Adipocyte (in vitro differentiated cells): Measurements from ENCODE around the gene MZF1.
A peak's percentile ranks its signal among the peaks of the same experiment; 100 is the strongest.

Experiments used
- DNase-seq: peaks from one replicate; pipeline ENCODE4 v3.0.0-alpha.2; 2015; ENCODE audit warnings: low read depth
- H3K27me3 ChIP-seq: replicated peaks from 2 replicates; pipeline ENCODE4 v1.7.0; 2013; ENCODE audit warnings: mild to moderate bottlenecking, low read length, moderate library complexity; ENCODE audit not compliant: control insufficient read depth, insufficient read depth
- H3K36me3 ChIP-seq: 2 replicates; pipeline ENCODE4 v1.7.0; 2013; ENCODE audit warnings: low read length, mild to moderate bottlenecking, moderate library complexity; ENCODE audit not compliant: control insufficient read depth, insufficient read depth, severe bottlenecking
- H3K4me1 ChIP-seq: 2 replicates; pipeline ENCODE4 v1.7.0; 2013; ENCODE audit warnings: mild to moderate bottlenecking, low read length, moderate library complexity; ENCODE audit not compliant: control insufficient read depth, insufficient read depth
- H3K4me3 ChIP-seq: 2 replicates; pipeline ENCODE4 v1.7.0; 2013; ENCODE audit warnings: mild to moderate bottlenecking, low read length, moderate library complexity
- H3K9ac ChIP-seq: 2 replicates; pipeline ENCODE4 v1.7.0; 2013; ENCODE audit warnings: mild to moderate bottlenecking, low read length, moderate library complexity
- H3K9me3 ChIP-seq: 2 replicates; pipeline ENCODE4 v1.7.0; 2013; ENCODE audit warnings: mild to moderate bottlenecking, low read length, moderate library complexity; ENCODE audit not compliant: control insufficient read depth

MZF1 gene

GRCh38 chr19:58558623-58559274 is 14.4 kb downstream of the MZF1 start:
- Histone ChIP-seq H3K36me3 (peaks cover 16% of the 10 kb centered on the region), H3K9ac (peak overlapping the region; percentile 98), H3K27me3 (no peaks in the 10 kb centered on the region), H3K4me1 (peaks cover 56% of the 10 kb centered on the region), H3K4me3 (peak overlapping the region; percentile 92), H3K9me3 (no peaks in the 10 kb centered on the region)
- DNase-seq: peak; percentile 99

GRCh38 chr19:58558066-58558622 is 15.0 kb downstream of the MZF1 start, which contains the start of gene UBE2M:
TSS of gene UBE2M (minus strand) at chr19:58558611. CDS start at chr19:58558381, 230 bp downstream.
- H3K36me3 ChIP-seq: peaks cover 16% of the 10 kb centered on the region
- DNase-seq: peak; percentile 67

DNA sequence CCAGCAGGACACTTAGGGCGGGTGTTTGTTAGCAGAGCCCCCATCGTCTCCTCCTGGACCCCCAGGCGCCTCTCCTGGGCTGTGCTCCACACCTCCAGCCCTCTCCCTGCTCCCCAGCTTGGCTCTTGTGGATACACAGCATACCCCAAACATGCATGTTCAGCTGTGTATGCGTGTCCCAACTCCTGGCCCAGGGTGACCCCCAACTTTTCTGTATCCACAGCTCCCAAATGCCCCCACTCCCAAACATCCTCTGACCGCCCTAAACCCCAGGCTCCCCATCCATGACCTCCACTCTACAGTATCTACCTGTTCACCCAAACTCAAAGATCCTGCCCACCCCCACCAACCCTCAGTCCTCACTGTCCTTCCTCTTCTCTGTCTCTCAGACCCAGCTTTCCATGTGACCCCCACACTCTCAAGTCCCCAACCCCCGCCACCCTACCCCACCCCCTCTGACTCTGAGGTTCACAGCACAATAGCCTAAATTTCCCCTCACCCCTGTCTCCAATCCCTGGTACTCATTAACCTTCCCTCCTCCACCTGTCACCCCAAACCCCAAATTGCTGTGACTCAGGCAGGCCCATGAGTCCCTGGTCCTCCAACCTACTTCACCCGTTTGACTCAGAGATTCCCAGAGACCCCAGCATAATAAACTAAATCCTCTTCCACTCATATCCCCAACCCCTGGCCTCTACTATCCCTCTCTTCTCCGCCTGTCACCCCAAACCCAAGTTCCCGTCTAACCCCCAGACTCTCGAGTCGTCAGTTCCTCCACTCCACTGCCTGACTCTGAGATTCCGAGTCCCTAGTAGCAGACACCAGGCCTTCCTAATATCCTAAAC is 15.7 kb downstream of the MZF1 start:
- H3K4me3 ChIP-seq: peak overlapping the region; percentile 92
- peak overlapping the region; percentile 98 for H3K9ac ChIP-seq
- H3K4me1 ChIP-seq: peaks cover 50% of the 10 kb centered on the region
- H3K36me3 ChIP-seq: peaks cover 22% of the 10 kb centered on the region
- DNase-seq: peak; percentile 18
- no peaks in the 10 kb centered on the region for H3K27me3 ChIP-seq
- no peaks in the 10 kb centered on the region for H3K9me3 ChIP-seq

More at GRCh38 chr19:58558066-58558622, 15.0 kb downstream of the MZF1 start, which contains the start of gene UBE2M:
- Histone ChIP-seq H3K4me3 (peak within 1 kb of the TSS; percentile 92), H3K4me1 (peaks cover 57% of the 10 kb centered on the region), H3K27me3 (no peaks in the 10 kb centered on the region), H3K9ac (peak within 1 kb of the TSS; percentile 98), H3K9me3 (no peaks in the 10 kb centered on the region)

- H3K9ac ChIP-seq: peak overlapping the region; percentile 98
- no peaks in the 10 kb centered on the region for H3K27me3 ChIP-seq
- H3K4me1 ChIP-seq: peaks cover 43% of the 10 kb centered on the region
- peaks cover 29% of the 10 kb centered on the region for H3K36me3 ChIP-seq
- H3K4me3 ChIP-seq: peak overlapping the region; percentile 92
- DNase-seq: no peak
- H3K9me3 ChIP-seq: no peaks in the 10 kb centered on the region
These were observed 16.4 kb downstream of the MZF1 start for GRCh38 chr19:58556622-58557220.

DNA sequence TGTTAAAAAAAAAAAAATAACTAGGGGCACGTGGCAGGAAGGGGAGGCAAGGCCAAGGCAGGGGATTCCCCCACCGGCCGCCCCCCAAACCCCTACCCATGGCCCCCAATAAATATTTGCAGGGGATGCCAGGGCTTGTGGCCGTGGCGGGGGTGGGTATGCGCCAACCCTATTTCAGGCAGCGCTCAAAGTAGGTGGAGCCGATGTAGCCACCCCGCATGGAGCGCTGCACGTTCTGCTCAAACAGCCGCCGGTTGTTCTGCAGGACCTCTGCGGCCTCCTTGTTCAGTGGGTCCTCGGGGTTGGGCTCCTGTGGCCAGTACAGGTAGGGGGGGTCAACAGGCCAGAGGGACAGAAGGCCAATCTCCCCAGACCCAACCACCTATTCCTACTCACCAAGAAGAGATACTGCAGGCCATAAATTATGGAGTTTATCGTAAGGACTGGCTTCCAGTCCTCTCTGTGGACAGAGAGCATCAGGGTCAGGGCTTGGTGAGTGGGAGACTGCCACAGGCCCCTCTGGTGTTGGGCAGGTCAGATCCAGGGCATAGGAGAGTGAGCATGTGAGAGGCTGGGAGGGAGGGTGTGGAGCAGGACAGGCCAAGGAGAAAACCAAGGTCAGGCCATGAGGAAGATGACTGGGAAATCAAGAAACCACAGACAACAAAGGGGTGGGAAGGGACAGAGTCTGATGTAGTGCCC is 17.1 kb downstream of the MZF1 start:
- peaks cover 36% of the 10 kb centered on the region for H3K36me3 ChIP-seq
- DNase-seq: no peak
- no peaks in the 10 kb centered on the region for H3K9me3 ChIP-seq
- peaks cover 41% of the 10 kb centered on the region for H3K4me1 ChIP-seq
- H3K4me3 ChIP-seq: peak overlapping the region; percentile 92
- no peaks in the 10 kb centered on the region for H3K27me3 ChIP-seq
- H3K9ac ChIP-seq: peak overlapping the region; percentile 98

DNA sequence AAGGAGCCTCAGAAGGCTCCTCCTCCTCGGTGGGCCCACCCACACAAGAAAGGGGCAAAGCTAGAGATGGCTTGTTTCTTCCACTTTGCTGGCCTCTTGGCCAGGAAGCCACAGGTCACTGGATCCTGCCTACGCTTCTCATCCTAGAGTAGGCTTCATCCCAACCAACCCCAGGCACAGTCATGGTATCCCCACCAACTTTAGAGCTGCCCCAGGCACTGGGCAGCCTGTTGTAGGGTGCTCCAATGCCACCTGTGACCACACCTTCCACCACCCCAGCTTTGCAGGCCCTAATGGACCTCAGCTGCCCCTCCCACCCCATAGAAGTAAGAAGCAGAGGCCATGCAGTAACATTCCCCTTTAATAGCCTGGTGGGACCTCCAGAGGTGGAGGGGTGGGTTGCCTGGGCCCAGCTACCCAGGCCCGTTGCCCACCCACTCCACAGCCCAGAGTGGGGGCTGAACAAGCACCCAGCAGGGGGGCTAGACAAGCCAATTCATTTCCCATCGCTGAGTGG is 17.7 kb downstream of the MZF1 start:
- H3K4me1 ChIP-seq: peaks cover 41% of the 10 kb centered on the region
- DNase-seq: no peak
- H3K36me3 ChIP-seq: peaks cover 42% of the 10 kb centered on the region
- no peaks in the 10 kb centered on the region for H3K27me3 ChIP-seq
- H3K9me3 ChIP-seq: no peaks in the 10 kb centered on the region
- peak overlapping the region; percentile 98 for H3K9ac ChIP-seq
- peak overlapping the region; percentile 97 for H3K4me3 ChIP-seq

GRCh38 chr19:58554494-58555368 is 18.4 kb downstream of the MZF1 start, which contains the start of gene CHMP2A:
TSS of gene CHMP2A (minus strand) at chr19:58555105. CDS start at chr19:58554212, 893 bp downstream.
- Histone ChIP-seq H3K9ac (peak within 1 kb of the TSS; percentile 98), H3K9me3 (no peaks in the 10 kb centered on the region), H3K27me3 (no peaks in the 10 kb centered on the region), H3K4me1 (peaks cover 35% of the 10 kb centered on the region), H3K36me3 (peaks cover 49% of the 10 kb centered on the region), H3K4me3 (peak within 1 kb of the TSS; percentile 97)
- DNase-seq: peak; percentile 99

DNA sequence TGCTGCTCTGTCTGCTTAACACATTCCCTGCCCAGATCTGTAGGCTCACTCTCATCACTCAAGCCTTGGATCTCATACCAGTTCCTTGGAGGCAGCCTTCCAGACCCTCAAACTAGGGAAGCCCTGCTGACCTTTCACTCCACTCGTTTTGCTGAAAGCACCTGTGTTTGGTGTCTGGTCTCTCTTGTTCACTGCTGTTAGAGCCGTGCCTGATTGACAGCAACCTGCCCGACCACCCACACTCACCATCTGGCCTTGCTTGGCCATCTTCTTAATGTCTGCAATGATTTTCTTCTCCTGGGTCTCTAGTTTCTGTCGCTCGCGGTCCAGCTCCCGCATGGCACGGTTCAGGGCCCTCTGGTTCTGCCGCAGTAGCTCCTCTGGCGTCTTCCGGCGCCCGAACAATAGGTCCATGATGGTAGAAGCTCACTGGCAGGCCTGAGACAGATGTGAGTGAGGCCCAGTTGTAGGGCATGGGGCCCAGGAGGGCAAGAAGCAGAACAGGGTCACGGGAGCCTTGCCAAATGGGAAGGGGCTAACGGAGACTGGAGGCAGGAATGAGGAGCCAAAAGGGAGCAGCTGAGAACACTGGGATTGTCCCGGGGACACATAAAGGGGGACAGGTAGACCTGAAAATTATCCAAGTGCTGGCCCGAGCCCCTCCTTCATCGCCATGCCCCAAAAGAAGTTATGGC is 19.2 kb downstream of the MZF1 start:
- H3K4me1 ChIP-seq: peaks cover 33% of the 10 kb centered on the region
- H3K36me3 ChIP-seq: peaks cover 57% of the 10 kb centered on the region
- peak overlapping the region; percentile 98 for H3K9ac ChIP-seq
- H3K9me3 ChIP-seq: no peaks in the 10 kb centered on the region
- no peaks in the 10 kb centered on the region for H3K27me3 ChIP-seq
- no peak for DNase-seq
- peak overlapping the region; percentile 97 for H3K4me3 ChIP-seq

- H3K9ac ChIP-seq: no peak overlapping the region
- H3K9me3 ChIP-seq: no peaks in the 10 kb centered on the region
- no peak for DNase-seq
- H3K27me3 ChIP-seq: no peaks in the 10 kb centered on the region
- peaks cover 70% of the 10 kb centered on the region for H3K36me3 ChIP-seq
- H3K4me1 ChIP-seq: peaks cover 33% of the 10 kb centered on the region
- no peak overlapping the region for H3K4me3 ChIP-seq
These were observed 20.5 kb downstream of the MZF1 start for GRCh38 chr19:58552655-58553054.
